IPS-18a (cell line): ENCODE data around the gene PLA2G2C.

ENCODE experiments used
- H3K27ac ChIP-seq: one replicate; pipeline ENCODE4 v1.5.1; 2013; ENCODE audit warnings: low read length
- H3K27me3 ChIP-seq: one replicate; pipeline ENCODE4 v1.6.1; 2013; ENCODE audit warnings: mild to moderate bottlenecking, low read length; ENCODE audit not compliant: control insufficient read depth, insufficient read depth
- H3K36me3 ChIP-seq: one replicate; pipeline ENCODE4 v1.6.1; 2013; ENCODE audit warnings: low read depth, low read length; ENCODE audit not compliant: control insufficient read depth
- H3K4me1 ChIP-seq: one replicate; pipeline ENCODE4 v1.6.1; 2013; ENCODE audit warnings: low read depth, low read length; ENCODE audit not compliant: control insufficient read depth
- H3K4me3 ChIP-seq: one replicate; pipeline ENCODE4 v1.5.1; 2013; ENCODE audit warnings: low read length
- H3K9ac ChIP-seq: one replicate; pipeline ENCODE4 v1.6.1; 2013; ENCODE audit warnings: mild to moderate bottlenecking, low read length, moderate library complexity
- H3K9me3 ChIP-seq: one replicate; pipeline ENCODE4 v1.6.1; 2013; ENCODE audit warnings: low read depth, low read length; ENCODE audit not compliant: control insufficient read depth

The PLA2G2C gene

DNA sequence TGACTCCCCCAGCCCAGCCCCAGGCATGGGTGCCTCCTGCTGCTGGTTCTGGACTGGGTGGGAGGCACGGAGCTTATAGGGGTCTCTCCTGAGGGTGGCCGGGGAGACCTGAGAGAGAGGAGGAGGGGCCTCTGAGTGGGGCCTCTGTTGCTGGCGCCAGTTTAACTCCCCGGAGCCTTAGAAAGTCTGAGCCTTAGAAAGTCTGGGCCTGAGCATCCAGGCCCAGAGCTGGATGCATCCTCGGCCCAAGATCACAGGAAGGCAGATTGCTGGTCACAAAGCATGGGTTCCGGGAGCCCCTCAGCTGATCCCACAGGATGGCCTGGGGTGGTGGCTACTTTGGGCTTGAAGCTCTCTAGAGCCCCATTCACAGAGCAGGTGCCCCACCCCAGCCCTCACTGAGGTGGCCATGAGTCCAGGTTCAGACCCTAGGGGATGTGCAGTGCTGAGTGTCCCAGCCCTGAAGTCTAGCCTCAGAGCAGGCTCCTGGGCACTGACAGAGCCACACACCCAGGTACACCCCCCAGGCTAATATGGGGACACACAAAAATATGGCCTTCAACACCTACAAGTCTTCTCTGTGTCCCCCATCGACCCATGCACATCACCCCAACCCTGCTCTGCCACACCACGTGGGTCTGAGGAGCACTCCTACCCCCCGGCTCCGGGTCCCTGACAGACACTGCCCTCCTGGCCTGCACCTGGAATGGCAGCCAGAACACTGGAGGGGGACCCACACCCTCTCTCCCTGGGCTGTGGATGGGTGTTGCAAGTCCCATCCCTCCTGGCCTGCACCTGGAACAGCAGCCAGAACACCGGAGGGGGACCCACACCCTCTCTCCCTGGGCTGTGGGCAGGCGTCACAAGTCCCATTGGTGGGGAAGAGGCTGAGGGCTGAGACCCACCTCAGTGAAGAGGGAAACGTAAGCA lies 37.5 kb downstream of the PLA2G2C start:
- no peak overlapping the region for H3K9ac ChIP-seq
- no peaks in the 10 kb centered on the region for H3K9me3 ChIP-seq
- H3K27me3 ChIP-seq, result no peaks in the 10 kb centered on the region
- H3K4me3 ChIP-seq, result no peak overlapping the region
- H3K27ac ChIP-seq, result no peak overlapping the region
- no peaks in the 10 kb centered on the region for H3K36me3 ChIP-seq
- H3K4me1 ChIP-seq, result peaks cover 13% of the 10 kb centered on the region

DNA sequence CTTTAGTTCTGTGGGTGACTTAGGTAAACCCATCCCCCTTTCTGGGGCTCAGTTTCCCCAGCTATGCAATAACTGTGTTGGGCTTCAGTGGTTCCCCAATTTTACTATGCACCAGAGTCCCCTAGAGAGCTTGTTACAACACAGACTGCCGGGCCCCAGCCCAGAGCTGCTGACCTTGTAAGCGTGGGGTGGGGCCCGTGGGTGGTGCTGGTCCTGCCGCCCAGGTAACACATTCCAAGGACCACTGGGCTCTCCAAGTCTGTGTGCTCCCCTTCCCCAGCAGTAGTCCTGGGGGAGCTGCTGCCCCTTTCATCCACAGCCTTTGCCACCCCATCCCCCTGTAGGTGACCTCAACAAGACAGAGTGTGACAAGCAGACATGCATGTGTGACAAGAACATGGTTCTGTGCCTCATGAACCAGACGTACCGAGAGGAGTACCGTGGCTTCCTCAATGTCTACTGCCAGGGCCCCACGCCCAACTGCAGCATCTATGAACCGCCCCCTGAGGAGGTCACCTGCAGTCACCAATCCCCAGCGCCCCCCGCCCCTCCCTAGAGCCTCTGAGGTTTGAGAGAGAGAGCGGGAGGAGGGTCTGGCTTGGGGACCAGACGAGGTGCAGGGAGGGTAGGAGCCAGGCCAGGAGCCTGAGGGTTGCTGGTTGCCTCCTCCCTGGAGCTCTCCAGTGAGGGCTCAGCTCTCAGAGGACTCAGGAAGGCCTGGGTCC lies 38.3 kb downstream of the PLA2G2C start:
- Histone ChIP-seq H3K4me1 (peaks cover 13% of the 10 kb centered on the region), H3K4me3 (no peak overlapping the region), H3K9me3 (no peaks in the 10 kb centered on the region), H3K27me3 (no peaks in the 10 kb centered on the region), H3K36me3 (no peaks in the 10 kb centered on the region), H3K9ac (no peak overlapping the region), H3K27ac (no peak overlapping the region)

DNA sequence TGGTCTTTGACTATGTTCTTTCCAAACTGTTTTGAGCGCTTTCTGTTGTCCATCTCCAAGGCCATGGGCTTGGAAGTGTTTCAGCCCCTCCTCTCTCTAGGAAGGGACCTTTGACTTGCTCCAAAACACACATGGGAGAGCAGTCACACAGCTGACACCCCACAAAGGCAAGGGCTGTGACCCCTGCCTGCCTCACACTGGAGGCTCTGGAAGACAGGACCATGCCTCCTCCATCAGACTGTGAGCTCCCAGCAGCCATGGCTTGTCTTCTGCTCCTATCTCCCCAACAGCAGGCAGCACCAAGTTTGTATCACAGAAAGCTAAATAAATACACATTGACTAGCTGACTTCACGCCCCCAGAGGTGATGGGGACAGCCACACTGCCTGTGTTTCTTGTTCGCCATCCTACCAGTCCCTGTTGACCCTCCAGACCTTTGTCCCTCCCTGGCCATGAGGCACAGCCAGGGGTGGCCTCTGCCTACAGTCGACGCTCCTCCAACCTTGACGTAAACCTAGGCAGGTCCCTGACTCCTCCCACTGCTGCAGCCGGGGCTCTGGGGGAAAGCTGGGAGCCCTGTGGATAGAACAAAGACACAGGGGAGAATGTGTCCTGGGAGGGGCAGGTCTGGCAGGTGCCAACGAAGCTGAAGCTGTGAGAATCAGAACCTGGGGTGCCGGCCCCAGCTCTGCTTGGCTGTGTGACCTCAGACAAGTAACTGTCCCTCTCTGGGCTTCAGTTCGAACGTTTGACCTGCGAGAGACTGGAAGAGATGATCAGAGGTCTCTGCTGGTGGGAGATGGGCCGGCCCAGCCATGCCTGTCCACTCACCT lies 42.4 kb downstream of the PLA2G2C start:
- no peak overlapping the region for H3K27ac ChIP-seq
- H3K36me3 ChIP-seq, result no peaks in the 10 kb centered on the region
- no peak overlapping the region for H3K9ac ChIP-seq
- H3K4me1 ChIP-seq, result peaks cover 4% of the 10 kb centered on the region
- H3K4me3 ChIP-seq, result no peak overlapping the region
- no peaks in the 10 kb centered on the region for H3K9me3 ChIP-seq
- H3K27me3 ChIP-seq, result no peaks in the 10 kb centered on the region

DNA sequence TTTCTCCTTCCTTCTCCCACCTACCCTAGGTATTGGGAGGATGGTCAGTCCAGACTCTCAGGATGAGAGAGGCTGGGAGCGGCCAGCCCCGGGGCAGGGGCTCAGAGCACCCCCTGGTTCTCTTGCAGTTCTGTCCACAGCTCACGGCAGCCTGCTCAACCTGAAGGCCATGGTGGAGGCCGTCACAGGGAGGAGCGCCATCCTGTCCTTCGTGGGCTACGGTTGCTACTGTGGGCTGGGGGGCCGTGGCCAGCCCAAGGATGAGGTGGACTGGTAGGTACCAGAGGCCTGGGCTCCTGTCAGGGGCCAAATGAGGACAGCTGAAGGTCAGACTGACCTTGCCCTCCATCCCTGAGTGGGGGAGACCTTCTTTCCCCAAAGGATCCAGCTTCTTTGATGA lies 43.0 kb downstream of the PLA2G2C start:
- no peak overlapping the region for H3K4me3 ChIP-seq
- no peaks in the 10 kb centered on the region for H3K27me3 ChIP-seq
- no peak overlapping the region for H3K27ac ChIP-seq

DNA sequence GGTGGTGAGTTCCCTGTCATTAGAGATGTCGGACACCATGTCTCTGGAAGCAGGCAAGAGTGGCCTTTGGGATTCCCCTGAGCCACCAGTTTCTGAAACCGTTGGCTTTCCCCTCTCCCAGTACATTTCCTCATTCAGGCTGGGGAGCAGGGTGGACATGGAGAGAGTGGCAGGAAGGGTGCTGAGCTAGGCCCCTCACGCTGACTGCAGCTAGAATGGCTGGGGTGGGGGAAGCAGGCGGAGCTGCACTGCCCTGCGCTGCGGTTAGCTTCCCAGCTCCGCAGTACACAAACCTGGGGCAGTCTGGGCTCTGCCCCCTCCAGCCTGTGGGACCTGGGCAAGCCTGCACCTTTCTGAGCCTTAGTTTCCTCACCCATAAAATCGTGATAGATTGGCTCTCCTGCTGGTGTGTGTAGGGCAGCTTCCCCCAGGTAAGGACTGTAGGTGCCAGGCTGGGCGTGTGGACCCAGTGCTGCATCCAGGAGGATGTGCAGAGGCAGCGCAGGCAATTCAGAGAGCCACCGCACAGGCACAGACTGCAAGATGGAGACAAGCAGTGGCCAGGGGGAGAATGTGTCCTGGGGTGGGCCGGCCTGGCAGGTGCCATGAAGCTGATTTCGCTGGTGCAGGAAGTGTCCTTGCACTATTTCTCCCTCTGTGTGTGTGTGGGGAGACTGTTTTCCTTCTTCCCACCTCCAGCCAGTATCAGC lies 44.2 kb downstream of the PLA2G2C start:
- H3K4me1 ChIP-seq, result peaks cover 3% of the 10 kb centered on the region
- no peak overlapping the region for H3K4me3 ChIP-seq
- no peak overlapping the region for H3K27ac ChIP-seq
- H3K9me3 ChIP-seq, result no peaks in the 10 kb centered on the region
- H3K36me3 ChIP-seq, result no peaks in the 10 kb centered on the region
- H3K27me3 ChIP-seq, result no peaks in the 10 kb centered on the region
- H3K9ac ChIP-seq, result no peak overlapping the region

More for the DNA sequence above, 43.0 kb downstream of the PLA2G2C start:
- Histone ChIP-seq H3K36me3 (no peaks in the 10 kb centered on the region), H3K9ac (no peak overlapping the region), H3K9me3 (no peaks in the 10 kb centered on the region), H3K4me1 (peaks cover 4% of the 10 kb centered on the region)

DNA sequence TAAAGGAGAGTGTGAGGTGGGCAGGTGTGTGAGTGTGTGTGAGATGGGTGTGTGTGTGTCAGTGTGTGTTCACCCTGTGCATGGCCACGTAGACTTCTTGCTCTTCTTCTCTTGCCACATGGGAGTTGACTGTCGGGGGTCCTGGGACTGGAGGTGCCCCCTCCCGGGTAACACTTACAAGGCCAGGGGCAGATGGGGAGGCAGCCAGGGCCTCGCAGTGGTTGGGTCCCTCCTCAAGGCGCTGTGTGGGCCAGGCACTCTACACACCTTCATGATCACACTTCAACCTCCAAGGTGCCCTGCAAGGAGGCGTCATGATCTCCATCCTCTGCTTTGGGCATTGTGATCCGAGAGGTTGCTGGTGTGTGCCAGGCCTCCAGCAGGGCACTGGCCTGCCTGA lies 44.9 kb downstream of the PLA2G2C start:
- no peaks in the 10 kb centered on the region for H3K27me3 ChIP-seq
- H3K4me3 ChIP-seq, result no peak overlapping the region
- no peaks in the 10 kb centered on the region for H3K4me1 ChIP-seq
- no peaks in the 10 kb centered on the region for H3K9me3 ChIP-seq
- no peaks in the 10 kb centered on the region for H3K36me3 ChIP-seq
- no peak overlapping the region for H3K27ac ChIP-seq
- no peak overlapping the region for H3K9ac ChIP-seq

DNA sequence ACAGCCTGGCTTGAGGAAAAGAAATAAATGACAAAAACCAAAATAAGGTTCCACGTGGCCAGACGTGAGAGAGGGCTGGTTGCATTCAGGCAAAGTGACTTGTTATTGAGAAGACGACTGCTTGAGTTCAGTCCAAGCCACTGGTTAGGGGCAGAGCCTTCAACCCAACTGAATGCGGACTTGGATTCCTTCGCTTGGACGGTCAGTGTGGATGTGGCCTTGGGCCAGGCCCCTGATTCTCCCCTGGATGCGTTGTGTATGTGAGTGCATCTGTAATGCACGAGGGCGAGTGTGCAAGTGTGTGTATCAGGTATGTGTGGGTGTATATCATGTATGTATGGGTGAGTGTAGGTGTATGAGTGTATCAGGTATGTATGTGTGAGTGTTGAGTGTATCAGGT lies 45.3 kb downstream of the PLA2G2C start:
- H3K9ac ChIP-seq, result no peak overlapping the region

DNA sequence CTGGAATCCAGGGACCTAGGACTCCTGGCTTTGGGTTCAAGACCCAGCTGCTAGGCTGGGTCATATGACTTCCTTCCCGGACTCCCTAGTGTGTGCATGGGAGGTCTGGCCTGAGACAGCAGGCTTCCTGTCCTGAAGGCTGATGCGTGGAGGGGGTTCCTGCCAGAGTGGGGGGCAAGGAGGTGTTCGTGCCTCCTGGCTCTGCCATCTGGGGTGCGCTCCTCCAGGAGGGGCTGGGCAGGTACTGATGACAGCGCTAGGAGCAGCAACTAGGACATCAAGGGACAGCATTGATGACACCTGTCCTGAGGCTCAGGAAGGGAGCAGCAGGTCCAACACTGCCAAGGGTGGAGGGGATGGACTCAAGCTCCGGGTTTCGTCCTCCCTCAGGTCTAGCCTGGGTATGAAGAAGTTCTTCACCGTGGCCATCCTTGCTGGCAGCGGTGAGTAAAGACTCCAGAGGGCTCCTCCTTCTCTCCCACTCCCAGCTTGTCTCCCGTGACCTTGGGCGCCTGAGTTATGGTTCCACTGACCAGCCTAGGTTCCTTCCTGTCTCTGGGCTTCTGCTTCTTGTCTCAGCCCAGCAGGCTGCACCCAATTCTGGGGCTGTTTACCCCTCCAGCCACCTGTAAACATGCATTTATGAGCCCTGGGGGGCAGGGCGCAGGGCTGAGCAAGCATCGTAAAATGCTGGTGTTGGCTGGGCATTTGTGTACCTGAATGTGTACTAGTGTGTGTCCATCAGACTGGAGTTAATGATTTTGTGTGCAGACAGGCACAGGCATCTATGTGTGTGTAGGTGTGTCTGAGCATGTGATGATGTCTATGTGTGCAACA lies 46.3 kb downstream of the PLA2G2C start:
- H3K27ac ChIP-seq, result no peak overlapping the region
- no peaks in the 10 kb centered on the region for H3K4me1 ChIP-seq
- H3K36me3 ChIP-seq, result no peaks in the 10 kb centered on the region
- H3K9me3 ChIP-seq, result no peaks in the 10 kb centered on the region
- H3K9ac ChIP-seq, result no peak overlapping the region
- H3K4me3 ChIP-seq, result no peak overlapping the region
- H3K27me3 ChIP-seq, result no peaks in the 10 kb centered on the region

More for the DNA sequence above, 45.3 kb downstream of the PLA2G2C start:
- no peak overlapping the region for H3K27ac ChIP-seq
- H3K36me3 ChIP-seq, result no peaks in the 10 kb centered on the region
- no peak overlapping the region for H3K4me3 ChIP-seq
- H3K4me1 ChIP-seq, result no peaks in the 10 kb centered on the region
- no peaks in the 10 kb centered on the region for H3K27me3 ChIP-seq
- H3K9me3 ChIP-seq, result no peaks in the 10 kb centered on the region

DNA sequence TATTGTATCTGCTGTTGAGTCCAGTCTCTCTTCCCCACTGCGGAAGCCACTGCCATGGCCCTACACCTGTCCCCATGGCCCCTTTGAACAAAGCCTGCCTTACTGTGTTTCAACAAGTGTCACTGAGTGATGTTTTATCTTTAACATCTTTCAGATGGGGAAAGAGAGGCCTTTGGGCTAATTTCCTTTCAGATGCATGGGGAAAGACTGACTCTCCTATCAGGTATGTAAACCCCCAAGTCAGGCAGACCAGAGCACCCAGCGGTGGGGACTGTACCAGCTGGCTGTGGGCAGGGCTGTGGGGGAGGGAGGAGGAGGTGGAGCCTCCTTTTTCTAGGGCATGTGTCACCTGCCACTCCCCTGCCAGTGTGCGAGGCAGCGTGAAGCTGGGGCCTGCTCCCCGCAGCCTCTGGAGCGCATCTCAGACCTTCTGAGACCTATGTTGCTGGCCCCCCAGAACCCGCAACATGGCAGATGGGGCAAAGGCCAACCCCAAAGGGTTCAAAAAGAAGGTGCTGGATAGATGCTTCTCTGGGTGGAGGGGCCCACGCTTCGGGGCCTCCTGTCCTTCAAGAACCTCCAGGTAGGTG lies 47.3 kb downstream of the PLA2G2C start, which contains the start of gene PLA2G2F:
TSS of gene PLA2G2F (plus strand) at position 363 of the 590 bp plus-strand sequence. CDS start at position 468, 105 bp downstream.
- Histone ChIP-seq H3K9me3 (no peaks in the 10 kb centered on the region), H3K36me3 (no peaks in the 10 kb centered on the region), H3K4me3 (no peak within 1 kb of the TSS), H3K27ac (no peak within 1 kb of the TSS), H3K4me1 (no peaks in the 10 kb centered on the region), H3K27me3 (no peaks in the 10 kb centered on the region), H3K9ac (no peak within 1 kb of the TSS)

DNA sequence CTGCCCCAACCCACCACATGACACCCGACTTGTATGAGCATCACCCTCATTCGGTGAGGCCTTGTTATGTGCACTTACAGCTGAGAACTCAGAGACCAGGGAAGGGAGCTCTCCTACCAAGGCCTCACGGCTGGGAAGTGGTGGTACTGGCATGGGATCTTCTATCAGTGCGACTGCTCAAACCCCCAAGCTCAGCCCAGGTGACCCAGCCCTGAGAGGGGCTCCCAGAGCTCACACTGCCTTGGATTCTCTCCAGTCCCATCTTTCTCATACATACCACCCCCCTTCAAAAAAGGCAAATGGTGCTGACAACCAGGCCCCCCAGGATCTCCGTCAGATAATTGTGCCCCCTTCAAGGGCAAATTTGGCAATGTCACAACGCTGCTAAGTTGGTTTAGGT lies 48.0 kb downstream of the PLA2G2C start:
- Histone ChIP-seq H3K36me3 (no peaks in the 10 kb centered on the region), H3K27me3 (no peaks in the 10 kb centered on the region), H3K4me1 (no peaks in the 10 kb centered on the region), H3K9me3 (no peaks in the 10 kb centered on the region), H3K27ac (no peak overlapping the region), H3K9ac (no peak overlapping the region), H3K4me3 (no peak overlapping the region)
